Fibroblast of lung (primary cell): ENCODE measurements around the gene CKMT1B.
"Not testable (repeated sequence)": the region's sequence is repeated elsewhere in the genome, so short reads cannot be mapped to it uniquely, and the experiment has no call there.

ENCODE experiments used
- EZH2 ChIP-seq: IDR thresholded peaks from 2 replicates; pipeline ENCODE4 v1.5.1; 2012; ENCODE audit warnings: low read length, control low read depth, mild to moderate bottlenecking; ENCODE audit errors: missing control alignments
- TF ChIP-seq, protein P1 (sequence below), 2 donors: IDR thresholded peaks in 1 of 2; conservative IDR thresholded peaks in 1 of 2; 1 replicate in 1 of 2; 2 replicates in 1 of 2; pipeline ENCODE4 v1.5.1; 2011 to 2012; ENCODE audit warnings: low read length in 2 of 2, control low read depth in 1 of 2, inconsistent platforms in 1 of 2, low read depth in 1 of 2, mild to moderate bottlenecking in 1 of 2

DNA sequence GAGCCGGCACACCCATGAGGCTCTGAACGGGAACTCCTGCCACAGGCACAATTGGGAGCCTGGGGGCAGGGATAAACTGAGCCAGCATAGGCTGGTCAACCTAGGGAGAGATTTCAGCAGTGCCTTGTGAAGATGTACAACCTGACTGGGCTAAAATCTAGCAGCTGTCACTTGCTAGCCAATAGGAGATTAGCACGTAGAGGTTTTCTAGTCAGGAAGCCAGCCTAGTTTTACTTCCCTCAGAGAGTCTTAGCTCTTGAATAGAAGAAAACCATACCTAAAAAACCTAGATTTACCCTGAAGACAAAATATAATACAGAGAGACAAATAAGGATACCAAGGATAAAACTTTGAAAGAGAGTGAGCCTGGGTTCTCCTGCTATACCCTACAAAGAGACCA is 31.1 kb upstream of the CKMT1B start:
- TF ChIP-seq, protein P1, sequence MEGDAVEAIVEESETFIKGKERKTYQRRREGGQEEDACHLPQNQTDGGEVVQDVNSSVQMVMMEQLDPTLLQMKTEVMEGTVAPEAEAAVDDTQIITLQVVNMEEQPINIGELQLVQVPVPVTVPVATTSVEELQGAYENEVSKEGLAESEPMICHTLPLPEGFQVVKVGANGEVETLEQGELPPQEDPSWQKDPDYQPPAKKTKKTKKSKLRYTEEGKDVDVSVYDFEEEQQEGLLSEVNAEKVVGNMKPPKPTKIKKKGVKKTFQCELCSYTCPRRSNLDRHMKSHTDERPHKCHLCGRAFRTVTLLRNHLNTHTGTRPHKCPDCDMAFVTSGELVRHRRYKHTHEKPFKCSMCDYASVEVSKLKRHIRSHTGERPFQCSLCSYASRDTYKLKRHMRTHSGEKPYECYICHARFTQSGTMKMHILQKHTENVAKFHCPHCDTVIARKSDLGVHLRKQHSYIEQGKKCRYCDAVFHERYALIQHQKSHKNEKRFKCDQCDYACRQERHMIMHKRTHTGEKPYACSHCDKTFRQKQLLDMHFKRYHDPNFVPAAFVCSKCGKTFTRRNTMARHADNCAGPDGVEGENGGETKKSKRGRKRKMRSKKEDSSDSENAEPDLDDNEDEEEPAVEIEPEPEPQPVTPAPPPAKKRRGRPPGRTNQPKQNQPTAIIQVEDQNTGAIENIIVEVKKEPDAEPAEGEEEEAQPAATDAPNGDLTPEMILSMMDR (conservative IDR thresholded peaks at IDR 0.05 in 1 of 2, IDR thresholded peaks at IDR 0.05 in 1 of 2; ENCODE audit: low read depth in 1 of 2, low read length in 2 of 2): not testable (repeated sequence)
- TF ChIP-seq EZH2: not testable (repeated sequence)
